ENCODE data around the gene CALU.

CALU gene

GRCh38 chr7:128810473-128810872, 71.3 kb downstream of the CALU start:
- DNase-seq (ENCODE audit: low spot score): no peak
- H3K4me3 ChIP-seq: no peak overlapping the region
- no peak overlapping the region for H3K27ac ChIP-seq
- TF ChIP-seq CTCF (IDR thresholded peaks at IDR 0.05): no peak

DNA sequence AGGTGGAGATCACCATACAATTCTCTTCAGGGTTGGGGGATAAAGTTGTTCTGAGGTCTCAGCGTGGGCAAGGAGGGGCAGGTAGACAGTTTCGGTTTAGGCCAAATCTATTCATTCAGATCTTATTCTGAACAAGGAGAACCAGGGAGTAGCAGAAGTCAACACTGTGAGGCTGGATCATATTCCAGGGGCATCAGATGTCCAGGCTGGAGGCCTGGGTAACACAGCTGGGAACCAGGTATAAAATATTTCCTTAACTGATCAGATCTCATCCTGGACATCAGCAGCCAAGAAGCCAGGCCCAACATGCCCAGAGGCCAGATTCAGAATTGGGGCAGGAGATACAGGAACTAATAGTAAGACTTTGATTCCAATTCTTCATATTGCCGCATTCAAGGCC, 71.8 kb downstream of the CALU start:
- Histone ChIP-seq H3K4me3 (no peak overlapping the region), H3K27ac (no peak overlapping the region)
- TF ChIP-seq CTCF (IDR thresholded peaks at IDR 0.05): no peak
- no peak for DNase-seq (ENCODE audit: low spot score)

- H3K4me3 ChIP-seq: no peak overlapping the region
- TF ChIP-seq CTCF (IDR thresholded peaks at IDR 0.05): no peak
- no peak overlapping the region for H3K27ac ChIP-seq
- DNase-seq (ENCODE audit: low spot score): no peak
Measured at GRCh38 chr7:128811631-128812430, 72.7 kb downstream of the CALU start.

- no peak for DNase-seq (ENCODE audit: low spot score)
- H3K4me3 ChIP-seq: no peak overlapping the region
- no peak for TF ChIP-seq CTCF (IDR thresholded peaks at IDR 0.05)
- no peak overlapping the region for H3K27ac ChIP-seq
Measured at GRCh38 chr7:128812514-128813168, 73.5 kb downstream of the CALU start.

DNA sequence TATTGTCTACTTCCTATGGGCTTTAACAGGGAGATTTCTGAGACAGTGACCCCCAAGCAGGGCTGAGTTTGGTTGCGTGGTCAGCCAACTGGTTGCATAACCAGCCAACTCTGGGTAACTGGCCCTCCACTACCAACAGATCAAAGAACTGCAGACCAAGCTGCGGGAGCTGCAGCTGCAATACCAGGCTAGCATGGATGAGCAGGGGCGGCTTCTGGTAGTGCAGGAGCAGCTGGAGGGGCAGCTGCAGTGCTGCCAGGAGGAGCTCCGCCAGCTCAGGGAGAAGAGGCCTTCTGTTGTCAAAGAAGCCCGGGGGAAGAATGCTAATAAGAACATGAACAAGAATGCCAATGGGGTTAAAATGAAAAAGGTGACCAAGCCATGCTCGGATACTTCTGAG, 75.3 kb downstream of the CALU start:
- no peak for TF ChIP-seq CTCF (IDR thresholded peaks at IDR 0.05)
- Histone ChIP-seq H3K27ac (no peak overlapping the region), H3K4me3 (no peak overlapping the region)
- DNase-seq (ENCODE audit: low spot score): no peak

DNA sequence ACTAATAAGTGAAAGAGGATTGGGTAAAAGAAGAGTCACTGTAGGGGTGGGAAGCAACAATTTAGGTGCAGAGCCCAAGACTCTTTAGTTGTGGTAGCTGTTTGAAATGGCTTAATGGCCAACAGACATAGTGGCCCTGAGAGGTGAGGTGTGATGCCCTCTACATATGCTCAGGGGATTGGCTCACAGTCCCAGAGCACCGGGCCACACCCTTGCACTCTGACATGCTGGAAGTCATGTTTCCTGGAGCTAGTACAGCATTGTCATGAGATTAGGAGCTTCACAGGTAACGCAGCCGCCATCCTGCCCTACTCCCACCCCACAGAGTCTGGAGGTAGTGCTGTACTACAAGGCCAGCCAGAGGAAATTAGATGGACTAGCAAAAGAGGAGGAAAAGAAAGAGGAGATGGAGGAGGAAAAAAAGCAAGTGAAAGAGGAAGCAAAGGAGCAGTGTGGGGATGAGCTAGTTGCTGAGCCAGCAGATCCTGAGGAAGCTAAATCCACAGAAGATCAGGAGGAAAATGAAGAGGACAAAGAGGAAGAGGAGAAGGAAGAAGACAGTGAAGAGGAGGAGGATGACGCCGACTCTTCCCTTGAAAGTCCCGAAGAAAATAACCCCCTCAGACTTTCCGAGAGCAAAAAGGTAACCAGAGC, 76.3 kb downstream of the CALU start:
- DNase-seq (ENCODE audit: low spot score): no peak
- Histone ChIP-seq H3K27ac (no peak overlapping the region), H3K4me3 (no peak overlapping the region)
- no peak for TF ChIP-seq CTCF (IDR thresholded peaks at IDR 0.05)

Measured in coronary artery (tissue), 2 donors.